GM19238 (cell line): ENCODE results near the gene CTXN3.
"Not testable (repeated sequence)": the region's sequence is repeated elsewhere in the genome, so short reads cannot be mapped to it uniquely, and the experiment has no call there.

Source experiments
- DNase-seq: peaks from one replicate; pipeline ENCODE4 v3.0.0; 2011; ENCODE audit warnings: low spot score; ENCODE audit not compliant: insufficient read length

Gene CTXN3

DNA sequence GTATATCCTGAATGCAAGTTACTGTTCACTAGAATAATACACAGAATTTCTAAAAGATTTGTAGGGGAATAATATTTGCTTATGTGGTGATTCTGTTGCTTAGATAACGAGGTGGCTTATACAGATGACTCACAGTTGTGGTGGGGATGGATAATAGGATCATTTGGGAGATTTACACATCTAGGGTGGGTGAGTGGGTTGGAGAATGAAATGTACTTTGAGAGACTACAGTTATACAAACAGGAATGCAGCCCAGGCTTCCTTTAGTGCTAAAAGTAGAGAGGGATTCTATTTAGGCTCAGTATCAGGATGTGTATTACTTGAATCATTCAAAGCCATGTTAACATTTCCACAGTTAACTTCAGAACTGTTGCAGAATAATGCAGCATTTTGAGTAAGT lies 1.8 kb downstream of the CTXN3 start:
- DNase-seq: no peak

DNA sequence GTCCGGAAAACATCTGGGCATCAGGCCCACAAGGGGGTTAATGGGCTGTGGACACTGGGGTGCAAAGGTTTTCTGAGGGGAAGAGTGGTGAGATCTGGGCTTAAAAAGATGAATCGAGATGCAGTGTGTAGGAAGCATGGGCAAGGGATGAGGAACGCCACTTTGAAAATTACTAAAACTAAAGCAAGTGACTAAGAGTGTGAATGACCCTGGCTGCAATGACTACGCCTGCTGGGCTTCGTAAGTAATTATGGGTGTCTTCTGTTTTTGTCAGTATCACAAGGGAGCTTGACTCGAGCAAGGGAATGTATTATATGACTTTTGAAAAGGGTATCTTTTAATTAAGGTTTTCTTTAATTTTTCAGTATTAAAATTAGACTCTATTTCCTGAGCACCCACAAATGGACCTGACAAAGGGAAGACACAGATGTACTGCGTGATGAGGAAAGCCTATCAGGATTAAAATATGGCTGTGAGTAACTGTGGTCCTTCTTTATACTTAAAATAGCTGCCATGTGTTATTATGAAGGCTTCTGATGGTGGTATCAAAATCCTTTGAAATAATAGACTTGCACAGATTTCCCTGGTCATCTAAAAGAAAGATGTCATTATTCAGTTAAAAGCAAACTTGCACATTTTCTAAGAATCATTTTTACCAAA lies 4.2 kb downstream of the CTXN3 start:
- no peak for DNase-seq

DNA sequence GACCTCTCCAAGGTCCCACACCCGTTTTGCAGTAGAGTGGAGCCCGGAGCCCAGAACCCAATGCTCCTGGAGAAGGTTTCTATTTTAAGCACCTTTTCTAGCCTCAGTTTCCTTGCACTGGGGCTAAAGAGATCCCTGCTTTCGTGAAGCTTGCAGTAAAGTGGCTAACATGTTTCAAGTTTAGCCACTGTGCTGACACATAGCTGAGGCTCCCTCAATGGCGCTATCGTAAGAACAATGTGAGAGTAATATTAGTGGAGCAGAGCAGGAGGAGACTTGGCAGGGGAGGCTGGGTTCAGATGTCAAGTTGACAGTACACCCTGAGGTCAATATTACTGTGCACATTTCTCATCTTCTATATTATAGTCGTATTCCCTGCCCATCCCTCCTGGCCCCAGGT lies 7.9 kb downstream of the CTXN3 start:
- no peak for DNase-seq

DNA sequence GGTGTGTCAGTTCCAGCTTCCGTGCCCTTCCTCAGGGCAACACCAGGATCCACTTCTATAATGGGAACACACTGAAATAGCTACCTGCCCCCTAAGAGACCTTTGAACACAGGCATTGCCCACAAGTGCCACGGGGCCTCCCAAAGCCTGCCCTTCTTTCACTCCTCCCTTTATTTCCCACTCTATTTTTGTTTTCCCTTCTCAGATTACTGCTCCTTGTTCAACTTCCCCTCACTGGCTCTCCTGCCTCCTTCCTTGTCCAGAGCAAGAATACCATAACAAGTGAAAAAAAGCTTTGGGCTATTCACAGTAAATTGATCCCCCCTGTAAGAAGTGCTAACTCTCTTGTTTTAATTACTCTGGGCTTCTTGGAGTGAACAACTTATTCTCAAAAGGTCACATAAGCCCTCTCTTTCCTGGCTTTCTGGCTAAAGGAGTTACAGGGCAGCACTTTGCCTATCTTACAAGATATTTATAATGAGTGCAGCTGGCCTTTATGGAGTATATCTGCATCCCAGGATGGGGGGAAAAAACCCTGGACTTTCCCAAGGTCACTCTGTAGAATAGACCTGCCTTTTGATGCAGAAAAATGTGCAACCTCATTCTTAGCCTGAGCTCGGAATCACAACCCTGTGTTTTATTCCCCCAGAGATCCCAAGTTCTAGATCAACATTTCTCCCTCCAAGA lies 11.3 kb downstream of the CTXN3 start:
- DNase-seq: no peak

DNA sequence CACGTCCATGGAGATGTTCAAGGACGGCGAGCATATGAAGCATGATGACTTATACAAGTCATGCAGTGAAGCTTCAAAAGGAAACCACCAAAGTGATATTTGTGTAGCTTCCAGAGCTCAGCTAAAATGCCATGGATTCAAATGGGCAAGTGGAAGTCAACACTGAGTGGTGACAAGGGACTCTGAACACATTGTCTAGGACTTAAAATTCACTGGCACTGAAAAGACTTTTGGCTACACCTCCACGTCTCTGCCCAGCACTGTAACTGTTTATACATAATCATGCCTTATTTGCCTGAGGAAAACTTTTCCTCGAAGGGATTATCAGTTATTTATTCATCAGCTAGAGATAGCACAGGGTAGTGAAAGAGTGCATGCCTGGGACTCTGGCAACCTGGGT lies 15.2 kb downstream of the CTXN3 start:
- DNase-seq: no peak

DNA sequence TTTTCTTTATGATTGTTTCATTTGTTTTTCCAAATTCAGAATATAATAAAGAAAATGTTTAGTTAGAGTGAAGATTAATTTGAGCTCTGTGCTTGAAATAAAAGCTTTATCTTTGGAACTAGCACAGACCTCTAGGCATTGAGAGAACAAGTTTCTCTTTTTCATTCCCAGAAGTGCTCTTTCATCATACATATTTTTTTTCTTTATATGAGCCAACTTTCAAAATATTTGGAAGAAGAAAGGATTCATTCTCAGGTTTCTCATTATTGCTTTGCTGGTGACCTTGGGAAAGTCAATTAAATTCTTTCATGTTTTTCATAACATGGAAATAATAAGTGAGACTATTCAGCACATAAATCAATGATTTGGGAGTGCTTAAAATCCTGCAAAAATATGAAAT lies 16.8 kb downstream of the CTXN3 start:
- no peak for DNase-seq

DNA sequence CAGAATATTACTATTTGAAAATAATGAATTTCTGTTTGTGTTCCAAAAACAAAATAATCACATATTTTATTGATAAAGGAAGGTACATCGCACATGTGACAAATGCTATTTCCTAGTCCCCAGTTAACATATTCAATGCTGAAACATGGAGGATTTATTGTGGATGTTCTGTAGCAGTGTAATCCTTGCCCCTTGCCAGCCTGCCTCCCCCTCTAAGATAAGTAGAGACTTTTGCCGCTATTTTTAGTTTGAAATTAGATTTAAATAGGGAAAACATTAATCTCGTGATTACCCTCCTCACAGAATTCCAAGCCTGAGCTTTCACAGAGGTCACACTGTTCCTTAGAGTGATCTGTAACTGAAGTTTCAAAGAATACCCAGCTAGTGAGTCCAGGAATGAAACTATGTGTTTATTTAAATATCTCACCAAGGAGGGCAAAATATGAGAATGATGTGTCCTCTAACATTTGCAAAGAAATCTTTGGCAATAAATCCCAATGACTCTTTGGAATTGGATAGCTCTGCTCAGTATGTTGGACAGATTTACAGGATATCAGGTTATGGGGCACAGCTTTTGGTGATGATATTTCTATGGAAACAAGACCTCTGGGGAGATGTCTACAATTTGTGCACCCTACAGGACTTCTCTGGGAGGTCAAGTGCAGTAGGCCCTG lies 17.3 kb downstream of the CTXN3 start:
- DNase-seq: no peak

DNA sequence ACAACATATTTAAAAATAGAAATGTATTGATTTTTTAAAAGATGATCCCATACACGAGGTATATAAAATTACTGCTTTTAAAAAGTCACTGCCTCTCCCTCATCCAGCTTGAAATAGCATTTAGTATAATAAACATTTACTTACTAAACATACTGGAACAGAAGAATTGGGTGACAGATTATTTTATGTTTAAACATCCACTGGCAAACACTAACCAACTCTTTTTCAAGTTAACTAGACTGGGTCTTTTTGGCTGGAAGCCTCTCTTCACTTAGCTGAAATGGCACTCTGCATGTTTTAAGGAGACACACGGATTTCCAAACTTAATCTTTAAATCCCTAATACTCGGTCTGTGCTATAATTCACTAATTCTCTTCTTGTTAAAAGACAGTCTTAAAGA lies 19.0 kb downstream of the CTXN3 start:
- DNase-seq: no peak

DNA sequence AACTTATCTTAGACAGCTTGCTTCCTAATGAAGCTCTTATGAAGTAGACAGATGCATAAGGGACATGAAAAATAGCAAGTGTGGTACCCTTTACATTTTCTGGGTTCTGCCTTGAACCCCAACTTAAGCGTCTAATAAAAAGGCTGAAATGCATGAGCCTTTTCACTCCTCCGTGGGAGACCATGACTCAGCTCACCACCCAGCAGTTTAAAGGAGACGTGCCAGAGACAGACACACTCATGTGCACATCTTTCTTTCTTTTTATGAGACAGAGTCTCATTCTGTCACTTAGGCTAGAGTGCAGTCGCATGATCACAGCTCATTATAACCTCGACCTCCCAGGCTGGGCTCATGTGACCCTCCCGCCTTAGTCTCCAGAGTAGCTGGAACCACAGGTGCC lies 22.3 kb downstream of the CTXN3 start:
- DNase-seq: no peak

DNA sequence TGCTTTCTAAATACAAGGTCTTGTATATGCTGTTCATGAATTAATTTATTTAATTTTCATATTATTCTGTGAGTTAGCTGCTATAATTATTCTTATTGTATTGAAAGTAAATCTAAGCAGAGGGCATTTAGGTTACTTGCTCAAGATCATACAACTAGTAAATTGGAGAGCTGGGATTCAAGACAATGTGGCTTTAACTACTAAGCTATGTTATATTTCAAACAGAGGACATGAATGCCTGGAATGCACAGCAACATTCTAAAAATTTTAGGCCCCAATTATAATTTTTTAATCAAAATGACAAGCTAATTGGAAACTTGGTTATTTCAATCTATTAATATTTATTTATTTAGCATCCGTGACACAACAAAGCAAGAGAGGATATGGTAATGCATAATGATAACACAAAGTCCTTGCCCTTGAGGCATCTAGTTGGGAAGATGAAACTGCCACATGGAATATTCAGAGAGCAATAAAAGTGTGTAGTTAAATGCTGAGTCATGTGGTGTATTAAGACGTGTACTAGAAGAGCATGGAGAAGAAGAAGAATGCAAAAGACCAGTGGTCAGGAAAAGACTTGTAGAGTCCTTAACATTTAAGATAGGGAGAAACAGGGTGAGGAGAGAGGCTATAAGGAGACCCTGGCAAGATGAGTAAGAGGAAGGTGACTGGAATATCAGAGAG lies 24.4 kb downstream of the CTXN3 start:
- DNase-seq: no peak

DNA sequence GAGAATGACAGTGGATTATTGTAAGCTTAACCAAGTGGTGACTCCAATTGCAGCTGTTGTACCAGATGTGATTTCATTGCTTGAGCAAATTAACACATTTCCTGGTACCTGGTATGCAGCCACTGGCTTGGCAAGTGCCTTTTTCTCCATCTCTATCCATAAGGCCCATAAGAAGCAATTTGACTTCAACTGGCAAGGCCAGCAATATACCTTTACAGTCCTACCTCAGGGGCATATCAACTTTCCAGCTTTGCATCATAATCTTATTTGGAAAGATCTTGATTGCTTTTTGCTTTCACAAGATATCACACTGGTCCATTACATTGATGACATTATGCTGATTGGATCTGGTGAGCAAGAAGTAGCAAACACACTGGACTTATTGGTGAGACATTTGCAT lies 28.1 kb downstream of the CTXN3 start:
- DNase-seq: not testable (repeated sequence)

DNA sequence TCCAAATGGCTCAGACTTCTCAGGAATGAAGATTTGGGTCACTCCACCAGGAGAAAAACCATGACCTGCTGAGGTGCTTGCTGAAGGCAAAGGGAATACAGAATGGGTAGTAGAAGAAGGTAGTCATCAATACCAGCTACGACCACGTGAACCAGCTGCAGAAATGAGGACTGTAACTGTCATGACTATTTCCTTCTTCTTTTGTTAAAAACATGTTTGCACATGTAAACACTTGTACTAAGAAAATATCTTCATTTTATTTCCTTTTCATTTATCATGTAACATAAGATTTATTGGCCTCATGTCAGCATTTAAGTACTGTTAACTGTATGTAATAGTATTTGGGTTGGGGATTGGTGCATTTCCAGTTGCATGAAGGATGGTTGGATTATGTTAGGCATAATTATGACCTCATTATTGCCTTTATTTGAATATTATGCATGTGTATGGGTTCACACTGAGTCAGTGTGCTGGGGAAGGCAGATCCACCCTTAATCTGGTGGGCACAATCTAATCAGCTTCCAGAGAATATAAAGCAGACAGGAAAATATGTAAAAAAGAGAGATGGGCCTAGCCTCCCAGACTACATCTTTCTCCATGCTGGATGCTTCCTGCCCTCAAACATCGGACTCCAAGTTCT lies 30.9 kb downstream of the CTXN3 start:
- not testable (repeated sequence) for DNase-seq

DNA sequence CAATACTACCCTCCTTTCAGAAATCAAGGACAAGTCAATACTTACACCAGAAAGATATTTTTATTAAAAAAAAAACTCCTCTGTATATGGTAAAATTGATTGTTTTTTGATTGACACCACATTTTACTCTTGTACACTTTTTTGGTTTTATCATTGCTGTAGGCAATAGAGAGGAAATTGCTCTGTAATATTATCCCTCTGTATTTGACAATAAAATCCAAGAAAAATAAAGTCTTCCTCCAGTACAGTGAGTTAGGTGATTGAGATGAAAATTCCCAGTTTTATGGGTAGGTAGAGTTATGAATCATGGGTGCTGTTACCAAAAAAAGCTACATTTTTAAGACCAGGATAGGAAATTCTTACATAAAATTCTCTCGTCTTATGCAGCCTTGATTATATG lies 31.7 kb downstream of the CTXN3 start:
- DNase-seq: no peak

DNA sequence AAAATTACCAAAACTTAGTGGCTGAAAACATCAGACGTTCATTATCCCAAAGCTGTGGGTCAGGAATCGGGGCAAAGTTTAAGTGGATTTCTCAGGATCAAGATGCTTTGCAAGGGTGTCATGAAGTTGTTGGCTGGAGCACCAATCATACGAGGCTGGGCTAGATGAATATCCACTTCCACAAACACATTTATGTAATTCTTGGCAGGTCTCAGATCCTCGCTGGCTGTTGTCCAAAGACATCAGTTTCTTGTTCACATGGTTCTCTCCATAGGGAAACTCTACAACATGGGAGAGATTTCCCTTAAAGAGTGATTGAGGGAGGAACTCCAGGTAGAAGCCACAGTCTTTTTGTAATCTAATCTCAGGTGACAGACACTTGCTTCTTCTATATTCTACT lies 34.1 kb downstream of the CTXN3 start:
- DNase-seq: no peak

DNA sequence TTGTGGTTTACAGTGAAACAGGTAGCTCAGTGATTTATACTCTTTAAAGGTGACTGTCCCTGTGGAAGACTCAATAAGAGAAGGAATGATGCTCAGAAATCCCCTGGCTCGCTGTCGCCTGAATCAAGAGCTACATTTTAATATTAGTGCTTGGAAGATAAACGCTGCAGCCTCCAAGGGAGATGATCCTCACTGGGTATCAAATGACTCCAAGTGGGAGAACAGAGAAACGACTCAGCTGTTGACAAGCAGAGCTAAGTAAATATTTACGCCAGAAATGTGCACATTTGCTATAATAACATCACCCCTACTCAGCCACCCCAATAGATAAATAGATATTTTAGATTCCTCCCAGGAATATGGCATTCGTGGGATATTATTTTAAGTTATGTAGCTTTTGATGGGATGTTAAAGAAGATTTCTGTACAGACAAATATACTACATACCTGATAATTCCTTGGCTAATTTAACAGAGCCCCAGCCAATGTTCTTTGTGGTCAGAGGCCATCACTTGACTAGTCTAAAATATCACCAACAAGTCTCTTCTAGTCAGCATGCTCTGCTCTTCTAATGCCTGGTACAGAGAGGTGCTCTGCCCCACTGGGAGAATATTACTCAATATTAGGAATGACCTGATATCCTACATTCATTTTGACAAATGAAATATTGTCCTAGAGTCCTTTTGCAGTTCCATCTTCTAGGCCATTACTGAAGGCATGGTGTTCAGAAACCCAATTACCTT lies 36.0 kb downstream of the CTXN3 start:
- no peak for DNase-seq

DNA sequence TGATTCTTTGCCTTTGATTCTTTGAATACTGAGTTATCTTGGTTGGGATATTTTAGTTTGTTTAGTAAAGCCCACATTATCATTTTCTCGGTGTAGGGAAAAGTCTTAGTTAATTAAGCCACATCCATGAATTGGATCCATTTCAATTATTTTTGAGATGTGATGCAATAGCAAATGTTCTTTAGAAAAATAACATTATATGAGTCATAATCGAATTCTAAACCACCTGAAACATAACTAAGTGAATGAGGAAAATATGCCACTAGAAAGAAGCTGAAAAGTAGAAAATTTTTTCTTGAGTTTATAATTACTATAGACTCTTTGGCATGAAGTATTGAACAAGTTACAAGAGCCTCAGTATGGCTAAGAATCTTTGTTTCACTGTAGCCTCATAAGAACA lies 36.8 kb downstream of the CTXN3 start:
- DNase-seq: no peak

DNA sequence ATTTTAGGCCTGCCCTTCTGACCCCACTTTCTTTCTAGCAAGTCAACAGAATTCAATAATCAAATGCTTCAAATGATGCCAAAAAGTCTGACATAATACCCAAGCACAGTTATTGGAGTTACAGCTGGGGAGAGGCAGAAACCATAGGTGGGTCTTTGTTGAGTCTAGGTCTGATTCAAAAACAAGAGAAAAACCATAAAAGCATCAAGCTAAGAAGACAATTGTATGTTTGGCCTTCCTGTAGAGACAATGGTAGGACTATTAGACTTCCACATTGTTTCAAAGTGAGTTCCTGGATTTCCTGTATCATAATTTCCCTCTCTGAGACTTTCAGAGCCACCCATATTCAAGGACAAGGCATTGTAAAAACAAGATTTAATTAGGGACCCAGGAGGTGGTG lies 37.5 kb downstream of the CTXN3 start:
- DNase-seq: no peak

DNA sequence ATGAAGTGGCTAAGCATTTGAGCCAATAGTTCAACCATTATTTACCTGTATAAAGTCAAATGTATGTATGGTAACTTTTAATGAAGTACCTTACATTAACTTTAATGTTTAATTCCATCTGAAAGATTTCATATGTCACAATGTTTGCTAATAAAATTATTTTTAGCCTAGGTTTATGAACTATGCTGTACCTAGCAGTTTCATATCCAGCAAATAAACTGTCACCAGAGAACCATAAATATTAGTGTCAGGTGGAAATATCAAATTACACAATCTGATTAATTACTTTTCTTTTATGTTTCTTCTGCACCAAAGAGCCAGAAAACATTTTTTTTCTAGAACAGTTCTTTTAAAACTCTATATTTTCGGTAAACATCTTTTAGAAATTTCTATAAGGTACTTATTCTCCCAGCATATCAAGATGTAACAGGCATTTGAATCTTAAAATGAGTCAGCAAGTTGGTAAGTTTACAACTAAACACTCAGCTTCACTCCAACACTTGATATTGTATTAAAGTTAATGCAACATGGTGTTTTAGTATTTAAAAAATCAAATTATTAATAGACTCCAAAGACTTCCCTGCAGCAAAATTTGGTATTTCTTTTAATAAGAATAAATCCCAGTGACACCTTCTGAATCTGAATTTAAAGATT lies 45.8 kb downstream of the CTXN3 start:
- DNase-seq: no peak

DNA sequence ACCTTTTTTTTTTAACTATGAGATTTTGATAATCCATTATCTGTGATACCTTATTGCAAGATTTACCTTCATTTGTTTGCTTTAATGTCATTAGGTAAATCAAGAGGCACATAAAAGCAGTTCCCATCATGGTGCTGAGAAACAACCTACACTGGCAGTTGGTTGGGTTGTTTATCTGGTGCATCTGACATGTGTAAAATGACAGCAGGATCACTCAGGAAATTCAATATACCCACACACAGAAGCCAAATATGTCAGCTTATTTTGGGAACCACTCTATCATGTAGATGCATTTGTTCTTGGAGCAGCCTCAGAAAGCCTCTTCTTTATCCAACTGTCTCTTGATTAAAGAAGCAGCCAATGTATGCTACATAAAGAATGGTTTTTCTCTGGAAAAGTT lies 46.5 kb downstream of the CTXN3 start:
- no peak for DNase-seq

DNA sequence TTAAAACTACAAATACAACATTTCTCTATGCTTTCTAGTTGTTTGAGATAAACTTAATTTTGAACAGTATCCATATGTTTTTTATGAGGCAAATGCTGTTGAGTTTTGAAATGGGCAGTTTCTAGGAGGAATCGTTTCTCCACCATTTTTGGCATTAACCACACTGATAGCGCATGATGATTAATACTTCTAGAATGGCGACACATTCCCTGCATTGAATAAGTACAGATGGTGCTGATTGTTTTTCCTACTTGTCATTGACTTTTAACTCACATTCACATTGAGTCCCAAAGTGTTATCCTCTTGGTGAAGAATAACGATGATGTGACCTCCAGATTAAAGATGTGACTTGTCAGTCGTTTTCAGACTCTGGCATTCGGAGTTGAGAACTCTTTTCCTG lies 47.8 kb downstream of the CTXN3 start:
- no peak for DNase-seq
